Mesendoderm (in vitro differentiated cells): ENCODE data around the gene GPR62.

Experiments
- DNase-seq: peaks from one replicate; pipeline ENCODE4 v3.0.0; 2013
- H2AK5ac ChIP-seq: 2 replicates; pipeline ENCODE4 v1.6.1; 2013; ENCODE audit warnings: low read length, inconsistent platforms
- H2BK120ac ChIP-seq: 2 replicates; pipeline ENCODE4 v1.6.1; 2013; ENCODE audit warnings: low read depth, mild to moderate bottlenecking, low read length, moderate library complexity, mixed read lengths
- H2BK15ac ChIP-seq: replicated peaks from 2 replicates; pipeline ENCODE4 v1.6.1; 2013; ENCODE audit warnings: low read depth, mild to moderate bottlenecking, moderate library complexity
- H2BK5ac ChIP-seq: 2 replicates; pipeline ENCODE4 v1.6.1; 2013; ENCODE audit warnings: low read length, inconsistent platforms
- H3K18ac ChIP-seq: 2 replicates; pipeline ENCODE4 v1.6.1; 2013; ENCODE audit warnings: mild to moderate bottlenecking, low read length, mixed read lengths
- H3K23ac ChIP-seq: one replicate; pipeline ENCODE4 v1.6.1; 2013; ENCODE audit warnings: low read length
- H3K27ac ChIP-seq: 2 replicates; pipeline ENCODE4 v1.5.1; 2013; ENCODE audit warnings: low read depth, mild to moderate bottlenecking, inconsistent platforms, low read length, moderate library complexity
- H3K27me3 ChIP-seq: 2 replicates; pipeline ENCODE4 v1.6.1; 2013; ENCODE audit warnings: low read length, control low read depth, mild to moderate bottlenecking, inconsistent platforms; ENCODE audit not compliant: insufficient read depth, poor library complexity
- H3K36me3 ChIP-seq: 2 replicates; pipeline ENCODE4 v1.6.1; 2013; ENCODE audit warnings: low read length, inconsistent platforms; ENCODE audit not compliant: control insufficient read depth, insufficient read depth
- H3K4ac ChIP-seq: one replicate; pipeline ENCODE4 v1.6.1; 2013; ENCODE audit warnings: low read depth, mild to moderate bottlenecking, low read length, moderate library complexity
- H3K4me1 ChIP-seq: 2 replicates; pipeline ENCODE4 v1.6.1; 2013; ENCODE audit warnings: low read depth, low read length, inconsistent platforms; ENCODE audit not compliant: control insufficient read depth
- H3K4me2 ChIP-seq: 2 replicates; pipeline ENCODE4 v1.6.1; 2013; ENCODE audit warnings: low read length
- H3K4me3 ChIP-seq: 2 replicates; pipeline ENCODE4 v1.5.1; 2013; ENCODE audit warnings: mild to moderate bottlenecking, low read length
- H3K56ac ChIP-seq: one replicate; pipeline ENCODE4 v1.6.1; 2013; ENCODE audit warnings: low read length
- H3K79me1 ChIP-seq: 2 replicates; pipeline ENCODE4 v1.6.1; 2013; ENCODE audit warnings: low read length, inconsistent platforms
- H3K79me2 ChIP-seq: 2 replicates; pipeline ENCODE4 v1.6.1; 2013; ENCODE audit warnings: mild to moderate bottlenecking, low read length; ENCODE audit not compliant: control insufficient read depth, insufficient read depth
- H3K9ac ChIP-seq: 2 replicates; pipeline ENCODE4 v1.6.1; 2013; ENCODE audit warnings: low read length, inconsistent platforms
- H4K5ac ChIP-seq: one replicate; pipeline ENCODE4 v1.6.1; 2013; ENCODE audit warnings: low read length
- H4K8ac ChIP-seq: one replicate; pipeline ENCODE4 v1.6.1; 2013; ENCODE audit warnings: low read depth, mild to moderate bottlenecking, control low read depth, low read length, moderate library complexity
- WGBS: extraction: QIAGEN DNeasy Blood & Tissue Kit; methylation state at CpG from one replicate; pipeline ENCODE4 v1.1.7; 2013; ENCODE audit warnings: low lambda C conversion rate, missing lambda C conversion rate; ENCODE audit not compliant: insufficient coverage; ENCODE audit errors: extremely low coverage; 5-methylcytosine and 5-hydroxymethylcytosine counted together

Gene GPR62

GRCh38 chr3:51949121-51949520 is 6.1 kb upstream of the GPR62 start:
- no peak overlapping the region for H3K18ac ChIP-seq
- WGBS: no CpG with 5 or more reads among the region's 5 CpGs
- no peak overlapping the region for H2BK5ac ChIP-seq
- H4K5ac ChIP-seq: no peak overlapping the region
- no peak overlapping the region for H3K56ac ChIP-seq
- DNase-seq: no peak
- H4K8ac ChIP-seq: no peak overlapping the region
- H3K23ac ChIP-seq: no peak overlapping the region
- H3K79me2 ChIP-seq: no peaks in the 10 kb centered on the region
- H3K9ac ChIP-seq: no peak overlapping the region
- no peak overlapping the region for H3K4me3 ChIP-seq
- no peak overlapping the region for H2AK5ac ChIP-seq
- H2BK120ac ChIP-seq: no peak overlapping the region
- H3K4me1 ChIP-seq: no peaks in the 10 kb centered on the region
- no peaks in the 10 kb centered on the region for H3K36me3 ChIP-seq
- H3K79me1 ChIP-seq: no peaks in the 10 kb centered on the region
- no peak overlapping the region for H2BK15ac ChIP-seq
- peaks cover 6% of the 10 kb centered on the region for H3K27me3 ChIP-seq
- no peak overlapping the region for H3K27ac ChIP-seq
- no peak overlapping the region for H3K4ac ChIP-seq
- H3K4me2 ChIP-seq: no peak overlapping the region

GRCh38 chr3:51950899-51951298 is 4.3 kb upstream of the GPR62 start:
- no peak overlapping the region for H4K8ac ChIP-seq
- no peak overlapping the region for H3K4ac ChIP-seq
- H3K4me2 ChIP-seq: no peak overlapping the region
- H3K18ac ChIP-seq: no peak overlapping the region
- no peak overlapping the region for H4K5ac ChIP-seq
- no peaks in the 10 kb centered on the region for H3K79me2 ChIP-seq
- H2BK15ac ChIP-seq: no peak overlapping the region
- no peak overlapping the region for H2AK5ac ChIP-seq
- H2BK120ac ChIP-seq: no peak overlapping the region
- no peaks in the 10 kb centered on the region for H3K79me1 ChIP-seq
- no peaks in the 10 kb centered on the region for H3K4me1 ChIP-seq
- WGBS: no CpG with 5 or more reads among the region's 2 CpGs
- no peak overlapping the region for H3K27ac ChIP-seq
- no peak overlapping the region for H3K23ac ChIP-seq
- DNase-seq: no peak
- no peaks in the 10 kb centered on the region for H3K36me3 ChIP-seq
- H3K9ac ChIP-seq: no peak overlapping the region
- H3K4me3 ChIP-seq: no peak overlapping the region
- H2BK5ac ChIP-seq: no peak overlapping the region
- H3K56ac ChIP-seq: no peak overlapping the region
- peaks cover 18% of the 10 kb centered on the region for H3K27me3 ChIP-seq

GRCh38 chr3:51953445-51953844 is 1.7 kb upstream of the GPR62 start:
- Histone ChIP-seq H2BK5ac (no peak overlapping the region), H3K27me3 (peaks cover 18% of the 10 kb centered on the region), H3K79me2 (no peaks in the 10 kb centered on the region), H3K79me1 (no peaks in the 10 kb centered on the region), H2BK120ac (no peak overlapping the region), H3K4me1 (no peaks in the 10 kb centered on the region), H2BK15ac (no peak overlapping the region), H3K23ac (no peak overlapping the region), H3K18ac (no peak overlapping the region), H3K36me3 (no peaks in the 10 kb centered on the region), H4K5ac (no peak overlapping the region), H3K4me2 (no peak overlapping the region), H3K27ac (no peak overlapping the region), H3K56ac (no peak overlapping the region), H2AK5ac (no peak overlapping the region), H3K4ac (no peak overlapping the region), H4K8ac (no peak overlapping the region), H3K9ac (no peak overlapping the region), H3K4me3 (no peak overlapping the region)
- no CpG with 5 or more reads among the region's 3 CpGs for WGBS
- DNase-seq: no peak

- Histone ChIP-seq H3K27me3 (peaks cover 18% of the 10 kb centered on the region), H2BK5ac (no peak overlapping the region), H3K18ac (no peak overlapping the region), H4K8ac (no peak overlapping the region), H2BK120ac (no peak overlapping the region), H3K4me3 (no peak overlapping the region), H3K9ac (no peak overlapping the region), H3K56ac (no peak overlapping the region), H3K79me2 (no peaks in the 10 kb centered on the region), H3K4me1 (no peaks in the 10 kb centered on the region), H2AK5ac (no peak overlapping the region), H3K79me1 (no peaks in the 10 kb centered on the region), H2BK15ac (no peak overlapping the region), H3K27ac (no peak overlapping the region), H3K4me2 (no peak overlapping the region), H3K36me3 (peaks cover 2% of the 10 kb centered on the region), H3K23ac (no peak overlapping the region), H3K4ac (no peak overlapping the region), H4K5ac (no peak overlapping the region)
- no CpG with 5 or more reads among the region's 6 CpGs for WGBS
- DNase-seq: no peak
Observed at GRCh38 chr3:51954105-51954504, 1.1 kb upstream of the GPR62 start.

GRCh38 chr3:51954713-51955112 is 468 bp upstream of the GPR62 start:
- no CpG with 5 or more reads among the region's 1 CpG for WGBS

More at GRCh38 chr3:51954713-51955112, 468 bp upstream of the GPR62 start:
- Histone ChIP-seq H3K27me3 (peaks cover 18% of the 10 kb centered on the region), H3K4me1 (no peaks in the 10 kb centered on the region), H3K27ac (no peak overlapping the region), H3K4ac (no peak overlapping the region), H3K79me1 (no peaks in the 10 kb centered on the region), H3K56ac (no peak overlapping the region), H3K4me3 (no peak overlapping the region), H2AK5ac (no peak overlapping the region), H3K4me2 (no peak overlapping the region), H2BK15ac (no peak overlapping the region), H3K36me3 (peaks cover 2% of the 10 kb centered on the region), H4K8ac (no peak overlapping the region), H4K5ac (no peak overlapping the region), H3K9ac (no peak overlapping the region), H3K18ac (no peak overlapping the region), H2BK5ac (no peak overlapping the region), H3K79me2 (no peaks in the 10 kb centered on the region), H2BK120ac (no peak overlapping the region), H3K23ac (no peak overlapping the region)
- no peak for DNase-seq
